Measurements from ENCODE around the gene CLCN7. TPM values are rescaled to one million over a fixed set of nuclear protein-coding genes. Genes with fewer than 3 reads are reported as not detected.

CLCN7 gene
- total and polyA plus RNA-seq, 8 donors = 31.0 to 91.2 (median 36.2) TPM

- DNase-seq (no peak), FAIRE-seq (no peak), ATAC-seq (no peak)
- Histone ChIP-seq H3K36me3 (peaks cover 2 to 33% (median 15%) of the 10 kb centered on the region in 3 donors), H3K27me3 (no peaks in the 10 kb centered on the region), H3K9me3 (no peaks in the 10 kb centered on the region), H3K27ac (no peak overlapping the region), H3K4me3 (no peak overlapping the region), H3K4me1 (peaks cover 0 to 5% (median 5%) of the 10 kb centered on the region in 3 donors)
- 93 to 94% methylated on average over 35 of the region's 35 CpGs for WGBS, 2 donors
- no peak for TF ChIP-seq CTCF (IDR thresholded peaks at IDR 0.05)
- intact Hi-C loops (cut with DNase I) = no loop called here
Observed at GRCh38 chr16:1498899-1499676, 24.3 kb upstream of the CLCN7 start.

- no peak for TF ChIP-seq CTCF (IDR thresholded peaks at IDR 0.05)
- H3K27me3 ChIP-seq = no peaks in the 10 kb centered on the region
- no peaks in the 10 kb centered on the region for H3K9me3 ChIP-seq
- H3K27ac ChIP-seq = no peak overlapping the region
- H3K36me3 ChIP-seq = peaks cover 0 to 21% (median 7%) of the 10 kb centered on the region in 3 donors
- ATAC-seq = no peak
- no peak for FAIRE-seq
- peaks cover 6 to 12% (median 10%) of the 10 kb centered on the region in 3 donors for H3K4me1 ChIP-seq
- H3K4me3 ChIP-seq = no peak overlapping the region
- WGBS, 2 donors = 91% methylated on average over 13 to 21 of the region's 21 CpGs
- intact Hi-C loops (cut with DNase I) = no loop called here
- DNase-seq = peak in 1 of 6 donors; percentile 73
Observed at GRCh38 chr16:1497014-1497598, 22.3 kb upstream of the CLCN7 start.

- no peak for TF ChIP-seq CTCF (IDR thresholded peaks at IDR 0.05)
- intact Hi-C loops (cut with DNase I) = no loop called here
- H3K27ac ChIP-seq = no peak overlapping the region
- no peak for FAIRE-seq
- H3K36me3 ChIP-seq = peaks cover 0 to 14% (median 1%) of the 10 kb centered on the region in 3 donors
- H3K27me3 ChIP-seq = no peaks in the 10 kb centered on the region
- peaks cover 6 to 12% (median 10%) of the 10 kb centered on the region in 3 donors for H3K4me1 ChIP-seq
- no peak for ATAC-seq
- no peak overlapping the region for H3K4me3 ChIP-seq
- no peaks in the 10 kb centered on the region for H3K9me3 ChIP-seq
- WGBS, 2 donors = 91 to 92% methylated on average over 25 of the region's 25 CpGs
- DNase-seq = no peak
Observed at GRCh38 chr16:1496464-1496863, 21.6 kb upstream of the CLCN7 start.

- no peak overlapping the region for H3K27ac ChIP-seq
- intact Hi-C loops (cut with DNase I) = no loop called here
- no peak for ATAC-seq
- H3K4me3 ChIP-seq = no peak overlapping the region
- peaks cover 6 to 12% (median 10%) of the 10 kb centered on the region in 3 donors for H3K4me1 ChIP-seq
- H3K9me3 ChIP-seq = no peaks in the 10 kb centered on the region
- 90 to 93% methylated on average over 25 of the region's 25 CpGs for WGBS, 2 donors
- TF ChIP-seq CTCF (IDR thresholded peaks at IDR 0.05) = no peak
- H3K36me3 ChIP-seq = peaks cover 0 to 13% (median 0%) of the 10 kb centered on the region in 3 donors
- peak in 1 of 6 donors; percentile 48 for DNase-seq
- no peaks in the 10 kb centered on the region for H3K27me3 ChIP-seq
- no peak for FAIRE-seq
Observed at GRCh38 chr16:1495889-1496262, 21.0 kb upstream of the CLCN7 start.
